DMS53 (cell line): ENCODE results near the gene ARHGAP24.
"Not testable (repeated sequence)": the region's sequence is repeated elsewhere in the genome, so short reads cannot be mapped to it uniquely, and the experiment has no call there.

ENCODE experiments used
- DNase-seq: peaks from one replicate; lab custom pipeline; 2025; lab: John Stamatoyannopoulos, UW

The ARHGAP24 gene

DNA sequence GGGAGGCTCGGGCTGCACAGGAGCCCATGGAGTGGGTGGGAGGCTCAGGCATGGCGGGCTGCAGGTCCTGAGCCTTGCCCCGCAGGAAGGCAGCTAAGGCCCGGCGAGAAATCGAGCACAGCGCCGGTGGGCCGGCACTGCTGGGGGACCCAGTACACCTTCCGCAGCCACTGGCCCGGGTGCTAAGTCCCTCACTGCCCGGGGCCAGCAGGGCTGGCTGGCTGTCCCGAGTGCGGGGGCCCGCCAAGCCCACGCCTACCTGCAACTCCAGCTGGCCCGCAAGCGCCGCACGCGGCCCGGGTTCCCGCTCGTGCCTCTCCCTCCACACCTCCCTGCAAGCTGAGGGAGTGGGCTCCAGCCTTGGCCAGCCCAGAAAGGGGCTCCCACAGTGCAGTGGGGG lies 546.7 kb downstream of the ARHGAP24 start:
- DNase-seq: not testable (repeated sequence)

DNA sequence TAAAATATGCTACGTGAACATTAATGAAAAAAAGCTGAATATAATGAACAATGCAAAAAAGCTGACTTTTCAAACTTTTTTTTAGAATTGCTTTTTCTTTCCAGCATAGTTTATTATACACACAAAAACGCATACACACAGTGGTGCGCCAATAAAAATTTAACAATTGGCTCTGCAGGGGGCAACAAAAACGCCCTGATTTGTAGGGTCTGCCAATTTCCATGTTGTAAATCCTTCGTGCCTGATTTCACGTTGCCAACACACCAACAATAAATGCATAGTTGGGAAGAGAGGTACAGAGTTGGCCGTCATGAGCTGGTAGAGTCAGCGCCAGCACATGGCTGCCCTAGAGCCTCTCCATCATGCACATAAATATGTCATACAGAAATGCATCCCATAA lies 551.8 kb downstream of the ARHGAP24 start:
- DNase-seq: no peak

DNA sequence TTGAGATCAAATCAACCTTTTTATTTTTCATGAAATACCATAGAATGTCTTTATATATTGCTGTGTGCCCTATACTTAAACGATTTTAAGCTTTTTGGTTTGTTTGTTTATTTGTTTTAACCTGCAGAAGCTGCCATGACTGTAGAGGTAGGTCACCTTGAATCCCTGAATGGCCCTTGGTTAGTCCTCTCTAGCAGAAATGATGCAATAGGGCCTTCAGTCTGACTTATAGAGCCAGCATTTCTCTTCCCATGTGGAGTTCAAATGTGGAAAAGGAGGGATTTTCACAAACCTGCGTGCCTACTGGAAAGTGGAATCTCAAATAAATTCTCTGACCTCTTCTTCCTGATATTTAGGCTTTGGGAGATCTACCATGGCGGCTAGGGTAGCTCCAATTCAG lies 557.0 kb downstream of the ARHGAP24 start:
- no peak for DNase-seq

DNA sequence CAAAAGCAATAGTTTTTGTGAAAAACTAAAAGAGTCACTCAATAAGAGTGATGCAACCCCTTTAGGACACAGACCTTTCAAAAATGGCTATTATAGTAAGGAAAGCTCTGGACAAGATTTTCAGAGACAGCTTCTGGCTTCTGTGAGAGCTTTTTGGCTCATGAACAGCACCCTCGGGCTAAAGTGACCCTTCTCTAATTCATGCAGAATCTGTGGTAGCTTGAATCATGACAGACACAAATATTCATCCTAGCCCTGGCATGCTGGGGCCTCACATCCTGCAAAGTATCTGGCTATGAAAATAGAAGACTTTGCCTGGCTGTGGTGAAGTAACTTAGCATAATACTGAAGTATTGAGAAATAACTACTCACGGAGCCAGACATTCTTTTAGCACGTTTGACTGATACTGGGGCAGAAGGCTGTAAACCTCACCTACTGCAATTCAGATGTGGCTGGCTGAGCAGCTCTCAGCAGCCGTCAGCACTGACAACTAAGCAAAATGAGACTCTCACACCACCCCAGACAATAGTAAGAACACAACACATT lies 557.6 kb downstream of the ARHGAP24 start:
- no peak for DNase-seq

DNA sequence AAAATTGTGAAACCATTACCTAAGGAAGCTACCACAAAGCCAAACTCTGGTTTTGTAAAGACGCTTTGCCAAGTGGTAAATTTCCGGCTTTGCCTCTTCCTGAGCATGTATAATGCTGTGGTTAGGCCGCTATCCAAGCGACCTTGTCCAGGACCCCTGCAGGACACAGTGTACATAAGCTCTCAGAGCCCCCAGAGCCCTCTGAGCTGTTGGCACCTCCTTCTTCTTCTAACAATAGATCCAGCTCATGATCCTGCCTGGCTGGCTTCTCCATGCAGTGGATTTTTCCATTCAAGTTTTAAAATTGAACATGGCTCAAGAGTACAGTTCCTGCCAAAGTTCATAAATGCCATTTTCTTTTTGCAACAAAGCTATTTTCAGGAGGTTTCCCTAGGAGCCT lies 558.2 kb downstream of the ARHGAP24 start:
- DNase-seq: no peak

DNA sequence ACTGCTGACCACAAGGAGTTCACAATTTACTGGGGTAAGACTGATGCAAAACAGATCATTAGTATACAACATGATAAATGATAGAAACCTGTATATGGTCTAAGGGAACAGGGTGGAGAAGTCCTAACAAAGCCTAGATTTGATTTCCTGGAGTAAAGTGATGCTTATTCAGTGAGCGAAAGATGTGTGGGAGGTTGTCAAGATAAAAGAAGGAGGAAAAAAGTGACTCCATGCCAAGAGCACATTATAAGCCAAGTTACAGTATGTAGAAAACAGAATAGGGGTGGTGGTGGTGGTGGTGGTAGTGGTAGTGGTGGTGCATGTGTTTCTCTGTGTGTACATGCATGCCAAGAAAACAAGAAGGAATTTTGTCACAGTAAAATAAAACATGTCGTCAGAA lies 559.7 kb downstream of the ARHGAP24 start:
- DNase-seq: no peak

DNA sequence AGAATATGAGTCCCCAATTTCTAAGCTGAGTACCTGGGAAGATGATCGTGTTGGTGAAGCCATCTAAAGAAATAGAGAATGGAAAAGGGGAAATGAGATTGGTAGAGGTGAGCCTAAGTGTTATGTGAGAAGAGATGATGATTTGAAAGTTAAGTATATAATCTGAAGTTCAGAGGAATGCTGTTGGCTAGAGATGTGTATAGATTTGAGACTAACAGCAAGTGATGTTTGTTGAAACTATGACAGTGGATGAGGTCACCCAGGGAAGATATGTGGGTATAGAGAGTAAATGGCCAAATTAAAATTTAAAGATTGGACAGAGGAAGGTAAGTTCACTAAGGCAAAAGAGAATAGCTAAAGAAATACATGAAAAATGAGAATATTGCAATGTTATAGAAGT lies 560.7 kb downstream of the ARHGAP24 start:
- DNase-seq: peak; percentile 12

DNA sequence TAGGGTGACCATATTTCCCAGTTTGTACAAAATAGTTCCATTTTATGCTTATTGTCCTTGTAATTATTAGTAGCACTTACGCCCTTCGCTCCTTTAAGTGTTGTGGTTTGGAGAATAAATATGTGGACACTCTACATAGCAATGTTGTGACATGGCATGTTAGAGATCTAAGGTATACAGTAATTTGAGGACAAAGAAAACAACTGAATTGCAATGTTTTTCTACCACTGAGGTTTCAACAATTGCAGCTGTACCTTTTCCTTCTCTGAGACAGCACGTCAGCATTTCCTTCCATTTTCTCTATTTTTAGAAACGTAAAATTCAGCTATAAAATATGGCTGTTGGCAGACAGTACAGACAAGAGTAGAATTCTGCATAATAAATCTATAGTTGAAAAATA lies 561.8 kb downstream of the ARHGAP24 start:
- DNase-seq: peak; percentile 71

DNA sequence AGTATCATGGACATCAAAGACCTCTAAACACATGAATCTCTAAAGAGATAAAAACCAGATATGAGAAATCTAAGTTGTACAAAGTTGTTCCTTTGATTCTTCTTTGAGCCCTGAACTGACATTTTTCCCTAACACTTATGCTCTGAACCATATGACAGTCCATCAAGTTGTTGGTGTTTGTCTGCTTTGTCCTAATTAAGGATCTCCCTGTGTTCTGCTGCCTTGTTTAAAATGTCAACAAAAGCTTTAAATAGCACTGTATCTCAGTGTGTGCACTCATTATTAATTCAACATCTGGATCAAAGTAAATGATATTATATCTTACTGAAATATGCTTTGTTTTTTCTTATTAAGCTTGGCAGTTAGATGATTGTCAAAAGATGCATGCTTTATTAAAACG lies 563.1 kb downstream of the ARHGAP24 start:
- DNase-seq: no peak

DNA sequence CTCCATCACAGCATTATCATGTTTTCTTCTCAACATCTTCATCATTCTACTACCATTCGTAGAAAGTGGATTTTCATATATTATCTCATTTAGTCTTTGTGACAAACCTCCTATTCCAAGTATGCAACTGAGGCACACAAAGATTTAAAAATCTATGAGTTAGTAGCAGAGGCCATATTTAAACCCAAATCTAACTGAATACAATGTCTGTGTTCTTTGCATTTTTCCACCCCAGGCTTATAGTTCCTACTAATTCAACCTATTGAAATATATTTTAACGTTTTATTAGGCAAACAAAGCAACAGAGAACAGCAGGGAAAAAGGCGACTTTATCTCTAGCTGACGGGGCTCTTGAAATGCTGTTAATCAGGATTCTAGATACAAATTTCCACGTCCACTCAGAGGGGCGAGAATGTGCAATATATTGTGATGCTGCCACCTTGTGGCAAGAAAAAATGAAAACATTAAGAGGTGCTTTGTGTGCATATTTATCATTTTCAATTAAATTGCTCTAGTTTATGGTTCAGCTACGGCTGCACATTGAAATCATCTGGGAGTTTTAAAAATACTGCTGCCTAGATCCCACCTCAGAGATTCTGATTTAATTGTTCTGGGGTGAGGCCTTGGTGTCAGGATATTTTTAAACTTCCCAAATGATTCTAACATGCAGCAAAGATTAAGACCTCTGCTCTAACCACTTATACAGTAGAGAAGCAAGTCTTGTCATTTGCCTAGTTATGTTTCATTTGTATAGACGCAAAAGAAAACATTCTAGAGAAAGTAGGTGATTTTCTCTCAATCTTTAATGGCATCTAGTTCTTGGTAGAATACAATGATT lies 569.0 kb downstream of the ARHGAP24 start:
- peak; percentile 70 for DNase-seq

DNA sequence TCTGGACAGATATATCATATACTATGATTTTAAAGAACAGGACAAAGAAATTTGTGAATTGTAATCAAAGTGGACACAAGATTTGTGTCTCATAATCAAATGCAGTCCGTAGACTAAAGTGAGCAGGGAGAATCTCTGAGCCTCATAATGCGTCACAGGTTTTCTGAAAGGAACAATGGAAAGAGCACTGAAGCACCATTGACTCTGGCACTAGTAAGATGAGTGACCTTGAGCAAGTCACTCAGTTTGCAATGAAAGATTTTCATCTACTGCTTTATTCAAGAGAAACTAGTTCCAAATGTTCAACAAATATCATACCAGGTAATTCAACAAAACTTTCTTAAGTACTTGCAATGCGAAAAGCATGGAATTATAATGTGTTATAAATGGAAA lies 569.6 kb downstream of the ARHGAP24 start:
- peak; percentile 6 for DNase-seq

DNA sequence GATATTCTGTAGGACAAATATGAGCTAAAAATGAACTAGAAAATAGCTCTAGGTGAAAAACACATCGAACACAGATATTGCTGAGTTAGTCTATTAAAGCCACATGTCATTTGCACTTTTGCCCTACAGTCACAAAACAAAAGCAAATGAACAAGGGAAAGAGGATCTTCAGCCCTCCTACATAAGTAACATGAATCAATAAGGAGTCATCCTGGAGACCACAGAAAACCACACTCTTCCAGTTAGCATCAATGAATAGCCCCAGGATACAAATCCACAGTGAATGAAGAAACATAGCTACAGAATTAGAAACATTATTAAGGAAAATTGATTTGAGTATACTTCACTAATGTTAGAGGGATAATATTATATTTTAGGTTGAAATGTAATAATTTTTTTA lies 573.5 kb downstream of the ARHGAP24 start:
- no peak for DNase-seq

DNA sequence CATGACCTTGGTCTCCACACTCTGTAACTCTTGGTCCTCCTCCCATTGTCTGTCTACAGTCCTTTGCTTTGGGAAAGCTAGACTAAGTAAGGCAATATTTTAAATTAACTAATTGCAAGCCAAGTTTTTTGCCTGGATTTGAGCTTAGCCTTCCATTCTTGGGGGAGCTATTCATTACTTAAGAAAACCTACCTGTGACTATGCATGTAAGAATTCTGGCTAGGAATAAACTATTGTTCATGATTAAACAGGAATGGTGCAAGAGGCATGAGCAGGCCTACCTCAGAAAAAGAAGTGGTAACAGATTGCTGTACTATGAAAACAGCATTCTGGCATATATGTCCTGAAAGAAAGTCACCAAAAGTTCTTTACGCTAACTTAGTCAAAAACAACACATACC lies 575.5 kb downstream of the ARHGAP24 start:
- DNase-seq: no peak
